ENCODE results near the gene FCGR3A.
"Not testable (repeated sequence)": the region's sequence is repeated elsewhere in the genome, so short reads cannot be mapped to it uniquely, and the experiment has no call there.

FCGR3A gene

GRCh38 chr1:161556990-161557389 is 7.4 kb upstream of the FCGR3A start:
- DNase-seq (ENCODE audit: low read depth in 2 of 2) = not testable (repeated sequence)

- DNase-seq (ENCODE audit: low read depth in 2 of 2) = not testable (repeated sequence)
Observed at GRCh38 chr1:161556143-161556542, 6.5 kb upstream of the FCGR3A start.

- DNase-seq (ENCODE audit: low read depth in 2 of 2) = not testable (repeated sequence)
Observed at GRCh38 chr1:161554815-161555417, 5.3 kb upstream of the FCGR3A start.

GRCh38 chr1:161554340-161554739 is 4.7 kb upstream of the FCGR3A start:
- DNase-seq (ENCODE audit: low read depth in 2 of 2) = not testable (repeated sequence)

- DNase-seq (ENCODE audit: low read depth in 2 of 2) = not testable (repeated sequence)
Observed at GRCh38 chr1:161553631-161554030, 4.0 kb upstream of the FCGR3A start.

GRCh38 chr1:161550942-161551341 is 1.3 kb upstream of the FCGR3A start:
- DNase-seq (ENCODE audit: low read depth in 2 of 2) = not testable (repeated sequence)

- not testable (repeated sequence) for DNase-seq (ENCODE audit: low read depth in 2 of 2)
Observed at GRCh38 chr1:161548749-161549406, 740 bp downstream of the FCGR3A start.

- not testable (repeated sequence) for DNase-seq (ENCODE audit: low read depth in 2 of 2)
Observed at GRCh38 chr1:161547995-161548741, 1.4 kb downstream of the FCGR3A start.

- DNase-seq (ENCODE audit: low read depth in 2 of 2) = not testable (repeated sequence)
Observed at GRCh38 chr1:161545005-161545731, 4.5 kb downstream of the FCGR3A start.

GRCh38 chr1:161543125-161543524 is 6.5 kb downstream of the FCGR3A start:
- DNase-seq (ENCODE audit: low read depth in 2 of 2) = not testable (repeated sequence)

GRCh38 chr1:161542091-161542559 is 7.5 kb downstream of the FCGR3A start:
- not testable (repeated sequence) for DNase-seq (ENCODE audit: low read depth in 2 of 2)

GRCh38 chr1:161540570-161540960 is 9.1 kb downstream of the FCGR3A start:
- not testable (repeated sequence) for DNase-seq (ENCODE audit: low read depth in 2 of 2)

- DNase-seq (ENCODE audit: low read depth in 2 of 2) = peak; percentile 57 to 58
Observed at GRCh38 chr1:161539731-161540569, 9.7 kb downstream of the FCGR3A start.

- DNase-seq (ENCODE audit: low read depth in 2 of 2) = not testable (repeated sequence)
Observed at GRCh38 chr1:161538925-161539479, 10.6 kb downstream of the FCGR3A start.

GRCh38 chr1:161537068-161537669 is 12.4 kb downstream of the FCGR3A start:
- not testable (repeated sequence) for DNase-seq (ENCODE audit: low read depth in 2 of 2)

- not testable (repeated sequence) for DNase-seq (ENCODE audit: low read depth in 2 of 2)
Observed at GRCh38 chr1:161532644-161533567, 16.7 kb downstream of the FCGR3A start.

GRCh38 chr1:161531986-161532643 is 17.5 kb downstream of the FCGR3A start:
- DNase-seq (ENCODE audit: low read depth in 2 of 2) = no peak

Measured in fibroblast of skin of left biceps (primary cell).